GM12873 (cell line): ENCODE results near the gene CRYL1.

Experiments used
- CTCF ChIP-seq: IDR thresholded peaks from 2 replicates; pipeline ENCODE4 v1.5.1; 2012; ENCODE audit warnings: low read depth, mild to moderate bottlenecking, moderate library complexity, low read length, control low read depth; ENCODE audit not compliant: insufficient read depth; ENCODE audit errors: missing control alignments

CRYL1 gene

GRCh38 chr13:20526664-20527063 lies 1.0 kb upstream of the CRYL1 start:
- no peak for TF ChIP-seq CTCF

- TF ChIP-seq CTCF, result no peak
Observed at GRCh38 chr13:20525144-20525600, 485 bp downstream of the CRYL1 start.

- no peak for TF ChIP-seq CTCF
Observed at GRCh38 chr13:20521364-20522115, 4.1 kb downstream of the CRYL1 start.

- no peak for TF ChIP-seq CTCF
Observed at GRCh38 chr13:20519875-20520274, 5.8 kb downstream of the CRYL1 start.

GRCh38 chr13:20518660-20519100 lies 7.0 kb downstream of the CRYL1 start:
- TF ChIP-seq CTCF, result no peak

- no peak for TF ChIP-seq CTCF
Observed at GRCh38 chr13:20514866-20515265, 10.8 kb downstream of the CRYL1 start.

- no peak for TF ChIP-seq CTCF
Observed at GRCh38 chr13:20513466-20513995, 12.1 kb downstream of the CRYL1 start.
